ENCODE results near the gene FURIN.
"Not testable (repeated sequence)": the region's sequence is repeated elsewhere in the genome, so short reads cannot be mapped to it uniquely, and the experiment has no call there.

FURIN gene

DNA sequence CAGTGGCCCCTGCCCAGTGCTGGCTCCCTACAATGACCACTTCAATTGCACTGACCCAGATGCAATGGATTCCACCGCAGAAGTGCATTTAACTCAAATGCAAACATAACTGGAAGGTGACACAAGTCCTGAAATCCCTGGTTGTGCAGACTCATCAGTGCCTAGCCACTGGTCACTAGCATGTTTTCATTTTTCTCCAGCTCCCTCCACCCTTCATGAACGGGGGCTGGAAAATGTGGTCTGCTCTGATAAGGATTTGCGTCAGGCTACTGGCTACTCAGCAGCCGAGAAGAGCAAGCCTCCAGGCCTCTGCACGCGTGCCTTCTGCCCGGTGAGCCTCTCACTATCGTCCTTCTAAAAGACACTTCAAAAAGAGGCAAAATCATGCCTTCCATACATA lies 27.4 kb upstream of the FURIN start:
- Histone ChIP-seq H3K9me3 (ENCODE audit: severe bottlenecking) (no peaks in the 10 kb centered on the region), H3K27me3 (ENCODE audit: insufficient read depth, poor library complexity, severe bottlenecking) (no peaks in the 10 kb centered on the region), H3K36me3 (ENCODE audit: low read depth) (no peaks in the 10 kb centered on the region), H3K4me3 (ENCODE audit: severe bottlenecking) (no peak overlapping the region), H3K4me1 (ENCODE audit: insufficient read depth, poor library complexity, severe bottlenecking) (peaks cover 6% of the 10 kb centered on the region), H3K27ac (ENCODE audit: poor library complexity, severe bottlenecking) (no peak overlapping the region)
- no peak for DNase-seq (ENCODE audit: low spot score)
- ATAC-seq (ENCODE audit: low read depth) = no peak
- TF ChIP-seq, protein P1, sequence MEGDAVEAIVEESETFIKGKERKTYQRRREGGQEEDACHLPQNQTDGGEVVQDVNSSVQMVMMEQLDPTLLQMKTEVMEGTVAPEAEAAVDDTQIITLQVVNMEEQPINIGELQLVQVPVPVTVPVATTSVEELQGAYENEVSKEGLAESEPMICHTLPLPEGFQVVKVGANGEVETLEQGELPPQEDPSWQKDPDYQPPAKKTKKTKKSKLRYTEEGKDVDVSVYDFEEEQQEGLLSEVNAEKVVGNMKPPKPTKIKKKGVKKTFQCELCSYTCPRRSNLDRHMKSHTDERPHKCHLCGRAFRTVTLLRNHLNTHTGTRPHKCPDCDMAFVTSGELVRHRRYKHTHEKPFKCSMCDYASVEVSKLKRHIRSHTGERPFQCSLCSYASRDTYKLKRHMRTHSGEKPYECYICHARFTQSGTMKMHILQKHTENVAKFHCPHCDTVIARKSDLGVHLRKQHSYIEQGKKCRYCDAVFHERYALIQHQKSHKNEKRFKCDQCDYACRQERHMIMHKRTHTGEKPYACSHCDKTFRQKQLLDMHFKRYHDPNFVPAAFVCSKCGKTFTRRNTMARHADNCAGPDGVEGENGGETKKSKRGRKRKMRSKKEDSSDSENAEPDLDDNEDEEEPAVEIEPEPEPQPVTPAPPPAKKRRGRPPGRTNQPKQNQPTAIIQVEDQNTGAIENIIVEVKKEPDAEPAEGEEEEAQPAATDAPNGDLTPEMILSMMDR (IDR thresholded peaks at IDR 0.05; ENCODE audit: poor library complexity, severe bottlenecking) = no peak

DNA sequence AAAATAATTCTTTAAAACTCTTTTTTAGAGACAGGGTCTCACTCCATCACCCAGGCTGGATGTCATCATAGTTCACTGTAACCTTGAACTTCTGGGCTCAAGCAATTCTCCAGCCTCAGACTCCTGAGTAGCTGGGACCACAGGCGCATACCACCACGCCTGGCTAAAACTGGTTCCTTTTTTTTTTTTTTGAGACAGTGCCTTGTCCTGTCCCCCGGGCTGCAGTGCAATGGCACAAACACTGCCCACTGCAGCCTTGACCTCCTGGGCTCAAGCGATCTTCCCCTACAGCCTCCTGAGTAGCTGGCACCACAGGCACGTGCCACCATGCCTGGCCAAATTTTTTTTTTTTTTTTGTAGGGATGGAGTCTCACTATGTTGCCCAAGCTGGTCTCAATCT lies 23.7 kb upstream of the FURIN start:
- Histone ChIP-seq H3K27me3 (ENCODE audit: insufficient read depth, poor library complexity, severe bottlenecking) (no peaks in the 10 kb centered on the region), H3K36me3 (ENCODE audit: low read depth) (no peaks in the 10 kb centered on the region), H3K9me3 (ENCODE audit: severe bottlenecking) (no peaks in the 10 kb centered on the region), H3K27ac (ENCODE audit: poor library complexity, severe bottlenecking) (no peak overlapping the region), H3K4me3 (ENCODE audit: severe bottlenecking) (no peak overlapping the region), H3K4me1 (ENCODE audit: insufficient read depth, poor library complexity, severe bottlenecking) (peaks cover 3% of the 10 kb centered on the region)
- DNase-seq (ENCODE audit: low spot score) (no peak), ATAC-seq (ENCODE audit: low read depth) (no peak)
- TF ChIP-seq, protein P1 (IDR thresholded peaks at IDR 0.05; ENCODE audit: poor library complexity, severe bottlenecking) = no peak

DNA sequence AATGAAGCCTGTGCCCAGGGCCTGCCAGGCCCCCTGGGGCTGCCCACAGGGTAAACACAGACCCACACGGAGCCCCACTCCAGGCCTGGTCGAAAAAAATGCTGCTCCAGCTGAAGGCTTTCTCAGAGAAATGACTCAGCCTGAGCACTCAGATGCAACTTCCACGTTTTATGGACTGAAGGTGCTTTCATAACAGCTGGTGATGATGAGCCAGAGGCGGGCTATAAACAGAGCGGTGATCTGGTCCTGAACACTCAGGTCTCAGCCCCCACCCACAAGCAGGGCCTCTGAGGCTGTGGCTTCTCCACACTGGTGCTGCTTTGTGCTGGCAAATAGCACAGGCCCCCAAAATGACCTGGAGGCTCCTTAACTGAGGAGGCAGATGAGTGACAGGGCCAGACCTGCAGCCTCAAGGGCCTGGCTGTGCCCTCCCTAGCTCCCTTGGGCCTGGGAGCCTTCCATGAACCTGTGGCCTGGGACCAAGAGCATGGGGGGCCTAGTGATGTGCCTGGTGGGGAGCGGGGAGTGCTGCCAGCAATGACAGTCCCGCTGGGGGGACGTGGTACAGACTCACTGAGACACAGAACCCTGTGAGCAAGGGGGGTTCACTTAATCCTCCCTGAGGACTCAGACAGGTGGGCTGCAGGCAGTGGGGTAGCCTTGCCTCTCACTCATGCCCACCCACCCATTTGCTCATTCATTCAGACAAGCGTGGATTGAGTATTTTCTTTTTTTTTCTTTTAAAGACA lies 23.0 kb upstream of the FURIN start:
- TF ChIP-seq, protein P1 (IDR thresholded peaks at IDR 0.05; ENCODE audit: poor library complexity, severe bottlenecking) = no peak
- no peaks in the 10 kb centered on the region for H3K4me1 ChIP-seq (ENCODE audit: insufficient read depth, poor library complexity, severe bottlenecking)
- H3K27ac ChIP-seq (ENCODE audit: poor library complexity, severe bottlenecking) = no peak overlapping the region
- H3K4me3 ChIP-seq (ENCODE audit: severe bottlenecking) = no peak overlapping the region
- H3K36me3 ChIP-seq (ENCODE audit: low read depth) = no peaks in the 10 kb centered on the region
- peak; percentile 97 for ATAC-seq (ENCODE audit: low read depth)
- H3K27me3 ChIP-seq (ENCODE audit: insufficient read depth, poor library complexity, severe bottlenecking) = no peaks in the 10 kb centered on the region
- DNase-seq (ENCODE audit: low spot score) = no peak
- no peaks in the 10 kb centered on the region for H3K9me3 ChIP-seq (ENCODE audit: severe bottlenecking)

DNA sequence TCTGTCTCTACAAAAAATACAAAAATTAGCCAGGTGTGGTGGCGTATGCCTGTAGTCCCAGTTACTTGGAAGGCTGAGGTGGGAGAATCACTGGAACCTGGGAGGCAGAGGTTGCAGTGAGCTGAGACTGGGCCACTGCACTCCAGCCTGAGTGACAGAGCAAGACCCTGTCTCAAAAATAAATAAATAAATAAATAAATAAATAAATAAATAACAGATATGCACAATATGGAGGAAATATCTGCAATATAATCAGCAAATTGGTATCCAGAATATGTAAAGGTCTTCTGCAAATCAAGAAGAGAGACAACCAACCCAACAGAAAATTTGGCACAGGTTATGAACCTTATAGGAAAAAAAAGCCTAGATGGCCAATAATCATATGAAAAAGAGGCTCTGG lies 19.0 kb upstream of the FURIN start:
- ATAC-seq (ENCODE audit: low read depth); H3K27me3 ChIP-seq (ENCODE audit: insufficient read depth, poor library complexity, severe bottlenecking); DNase-seq (ENCODE audit: low spot score); H3K4me3 ChIP-seq (ENCODE audit: severe bottlenecking); H3K36me3 ChIP-seq (ENCODE audit: low read depth); H3K27ac ChIP-seq (ENCODE audit: poor library complexity, severe bottlenecking); H3K4me1 ChIP-seq (ENCODE audit: insufficient read depth, poor library complexity, severe bottlenecking); H3K9me3 ChIP-seq (ENCODE audit: severe bottlenecking): not testable (repeated sequence)

DNA sequence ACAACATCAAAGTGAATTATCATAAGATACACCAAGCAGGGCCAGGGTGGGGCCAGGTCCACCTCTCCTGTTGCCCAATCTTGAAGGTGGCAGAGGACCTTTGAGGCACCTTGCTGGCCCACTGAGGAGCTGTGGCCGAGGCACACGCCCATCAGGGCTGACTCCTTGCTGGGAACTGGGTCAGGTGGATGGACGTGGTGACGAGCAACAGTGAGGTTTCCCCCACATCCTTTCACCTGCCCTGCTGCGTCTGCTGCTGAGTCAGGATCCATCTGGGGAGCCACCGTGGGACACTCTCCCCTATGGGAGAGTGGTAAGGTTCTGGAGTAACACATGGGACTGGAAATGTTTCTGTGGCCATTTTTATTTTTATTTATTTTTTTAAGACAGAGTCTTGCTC lies 17.3 kb upstream of the FURIN start:
- no peaks in the 10 kb centered on the region for H3K4me1 ChIP-seq (ENCODE audit: insufficient read depth, poor library complexity, severe bottlenecking)
- no peaks in the 10 kb centered on the region for H3K36me3 ChIP-seq (ENCODE audit: low read depth)
- H3K27me3 ChIP-seq (ENCODE audit: insufficient read depth, poor library complexity, severe bottlenecking) = no peaks in the 10 kb centered on the region
- H3K27ac ChIP-seq (ENCODE audit: poor library complexity, severe bottlenecking) = no peak overlapping the region
- H3K9me3 ChIP-seq (ENCODE audit: severe bottlenecking) = no peaks in the 10 kb centered on the region
- ATAC-seq (ENCODE audit: low read depth) = no peak
- H3K4me3 ChIP-seq (ENCODE audit: severe bottlenecking) = no peak overlapping the region
- TF ChIP-seq, protein P1 (IDR thresholded peaks at IDR 0.05; ENCODE audit: poor library complexity, severe bottlenecking) = no peak
- DNase-seq (ENCODE audit: low spot score) = no peak

Data from RWPE2 (cell line).